Measurements from ENCODE around the gene CAPN14.
"Not testable (repeated sequence)": the region's sequence is repeated elsewhere in the genome, so short reads cannot be mapped to it uniquely, and the experiment has no call there.

DNA sequence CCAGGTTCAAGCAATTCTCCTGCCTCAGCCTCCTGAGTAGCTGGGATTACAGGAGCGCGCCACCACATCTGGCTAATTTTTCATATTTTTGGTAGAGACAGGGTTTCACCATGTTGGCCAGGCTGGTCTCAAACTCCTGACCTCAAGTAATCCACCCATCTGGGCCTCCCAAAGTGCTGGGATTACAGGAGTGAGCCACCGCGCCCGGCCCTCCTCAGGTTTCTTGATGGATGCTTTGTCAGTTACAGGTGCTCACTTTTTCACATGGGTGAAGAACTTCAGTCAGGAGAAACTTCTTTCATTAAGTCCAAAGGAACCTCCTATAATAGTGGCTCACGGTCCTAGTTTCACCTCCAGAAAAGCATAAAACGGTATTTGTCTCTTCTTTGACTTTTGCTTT, 33.3 kb downstream of the CAPN14 start:
- TF ChIP-seq, protein P1, sequence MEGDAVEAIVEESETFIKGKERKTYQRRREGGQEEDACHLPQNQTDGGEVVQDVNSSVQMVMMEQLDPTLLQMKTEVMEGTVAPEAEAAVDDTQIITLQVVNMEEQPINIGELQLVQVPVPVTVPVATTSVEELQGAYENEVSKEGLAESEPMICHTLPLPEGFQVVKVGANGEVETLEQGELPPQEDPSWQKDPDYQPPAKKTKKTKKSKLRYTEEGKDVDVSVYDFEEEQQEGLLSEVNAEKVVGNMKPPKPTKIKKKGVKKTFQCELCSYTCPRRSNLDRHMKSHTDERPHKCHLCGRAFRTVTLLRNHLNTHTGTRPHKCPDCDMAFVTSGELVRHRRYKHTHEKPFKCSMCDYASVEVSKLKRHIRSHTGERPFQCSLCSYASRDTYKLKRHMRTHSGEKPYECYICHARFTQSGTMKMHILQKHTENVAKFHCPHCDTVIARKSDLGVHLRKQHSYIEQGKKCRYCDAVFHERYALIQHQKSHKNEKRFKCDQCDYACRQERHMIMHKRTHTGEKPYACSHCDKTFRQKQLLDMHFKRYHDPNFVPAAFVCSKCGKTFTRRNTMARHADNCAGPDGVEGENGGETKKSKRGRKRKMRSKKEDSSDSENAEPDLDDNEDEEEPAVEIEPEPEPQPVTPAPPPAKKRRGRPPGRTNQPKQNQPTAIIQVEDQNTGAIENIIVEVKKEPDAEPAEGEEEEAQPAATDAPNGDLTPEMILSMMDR (IDR thresholded peaks at IDR 0.05): not testable (repeated sequence)
- TF ChIP-seq ZFX (IDR thresholded peaks at IDR 0.05; ENCODE audit: borderline replicate concordance): not testable (repeated sequence)

Data from 22Rv1 (cell line).